Measurements from ENCODE around the gene SYNE3. TPM values are rescaled to one million over a fixed set of nuclear protein-coding genes. Genes with fewer than 3 reads are reported as not detected.
"Not testable (repeated sequence)": the region's sequence is repeated elsewhere in the genome, so short reads cannot be mapped to it uniquely, and the experiment has no call there.

The SYNE3 gene
- total RNA-seq, 2 experiments from 2014 or later = 21.6 to 22.8 TPM

- DNase-seq; H3K9me3 Mint-ChIP-seq; H3K36me3 Mint-ChIP-seq (ENCODE audit: low read depth); intact Hi-C loops (cut with micrococcal nuclease); H3K4me3 Mint-ChIP-seq; CTCF ChIA-PET; H3K27me3 Mint-ChIP-seq (ENCODE audit: low read depth); H3K27ac Mint-ChIP-seq: not testable (repeated sequence)
- H3K4me1 Mint-ChIP-seq (ENCODE audit: low read depth) = peaks cover 53% of the 10 kb centered on the region
These were observed 6.1 kb downstream of the SYNE3 start for GRCh38 chr14:95510344-95510743.

- peaks cover 6% of the 10 kb centered on the region for H3K36me3 Mint-ChIP-seq (ENCODE audit: low read depth)
- DNase-seq = no peak
- intact Hi-C loops (cut with micrococcal nuclease) = no loop called here
- no peak overlapping the region for H3K27ac Mint-ChIP-seq
- no peaks in the 10 kb centered on the region for H3K9me3 Mint-ChIP-seq
- peaks cover 54% of the 10 kb centered on the region for H3K4me1 Mint-ChIP-seq (ENCODE audit: low read depth)
- H3K27me3 Mint-ChIP-seq (ENCODE audit: low read depth) = no peaks in the 10 kb centered on the region
- CTCF ChIA-PET = no interaction called here
- no peak overlapping the region for H3K4me3 Mint-ChIP-seq
These were observed 7.0 kb downstream of the SYNE3 start for GRCh38 chr14:95509495-95509894.

- Mint-ChIP-seq H3K36me3 (ENCODE audit: low read depth) (peaks cover 8% of the 10 kb centered on the region), H3K27me3 (ENCODE audit: low read depth) (no peaks in the 10 kb centered on the region), H3K9me3 (no peaks in the 10 kb centered on the region), H3K4me1 (ENCODE audit: low read depth) (peaks cover 61% of the 10 kb centered on the region), H3K27ac (no peak overlapping the region), H3K4me3 (no peak overlapping the region)
- intact Hi-C loops (cut with micrococcal nuclease) = no loop called here
- CTCF ChIA-PET = interaction anchor here (0.9 to 2.4 kb wide), 3 partner anchors 10 to 66 kb away, joined by 3 to 8 read pairs (median 5); no protein-coding TSS in a partner anchor
- no peak for DNase-seq
These were observed 8.1 kb downstream of the SYNE3 start for GRCh38 chr14:95508377-95508776.

- Mint-ChIP-seq H3K27me3 (ENCODE audit: low read depth) (no peaks in the 10 kb centered on the region), H3K4me1 (ENCODE audit: low read depth) (peaks cover 57% of the 10 kb centered on the region), H3K27ac (no peak overlapping the region), H3K36me3 (ENCODE audit: low read depth) (peaks cover 8% of the 10 kb centered on the region), H3K9me3 (no peaks in the 10 kb centered on the region), H3K4me3 (no peak overlapping the region)
- CTCF ChIA-PET = interaction anchor here (1.5 to 2.4 kb wide), 2 partner anchors 11 to 20 kb away, joined by 5 to 8 read pairs; no protein-coding TSS in a partner anchor
- DNase-seq = peak; percentile 31
- intact Hi-C loops (cut with micrococcal nuclease) = no loop called here
These were observed 8.7 kb downstream of the SYNE3 start for GRCh38 chr14:95507701-95508103.

GRCh38 chr14:95507174-95507573 lies 9.3 kb downstream of the SYNE3 start:
- DNase-seq = no peak
- Mint-ChIP-seq H3K4me1 (ENCODE audit: low read depth) (peaks cover 61% of the 10 kb centered on the region), H3K9me3 (no peaks in the 10 kb centered on the region), H3K4me3 (no peak overlapping the region), H3K27ac (no peak overlapping the region), H3K36me3 (ENCODE audit: low read depth) (peaks cover 12% of the 10 kb centered on the region), H3K27me3 (ENCODE audit: low read depth) (no peaks in the 10 kb centered on the region)
- intact Hi-C loops (cut with micrococcal nuclease) = no loop called here
- CTCF ChIA-PET = interaction anchor here (2.4 kb wide), 1 partner anchor 12 kb away, joined by 8 read pairs; no protein-coding TSS in a partner anchor

- DNase-seq = no peak
- Mint-ChIP-seq H3K4me1 (ENCODE audit: low read depth) (peaks cover 59% of the 10 kb centered on the region), H3K4me3 (no peak overlapping the region), H3K27me3 (ENCODE audit: low read depth) (no peaks in the 10 kb centered on the region), H3K27ac (no peak overlapping the region), H3K9me3 (no peaks in the 10 kb centered on the region), H3K36me3 (ENCODE audit: low read depth) (peaks cover 10% of the 10 kb centered on the region)
- CTCF ChIA-PET = no interaction called here
- intact Hi-C loops (cut with micrococcal nuclease) = no loop called here
These were observed 11.3 kb downstream of the SYNE3 start for GRCh38 chr14:95505030-95505589.

GRCh38 chr14:95504135-95505029 lies 12.1 kb downstream of the SYNE3 start:
- CTCF ChIA-PET = interaction anchor here (1.3 to 2.2 kb wide), 3 partner anchors 8 to 62 kb away, joined by 3 to 7 read pairs (median 4); no protein-coding TSS in a partner anchor
- no peak overlapping the region for H3K27ac Mint-ChIP-seq
- intact Hi-C loops (cut with micrococcal nuclease) = no loop called here
- no peaks in the 10 kb centered on the region for H3K27me3 Mint-ChIP-seq (ENCODE audit: low read depth)
- DNase-seq = peak; percentile 57
- H3K9me3 Mint-ChIP-seq = no peaks in the 10 kb centered on the region
- peaks cover 9% of the 10 kb centered on the region for H3K36me3 Mint-ChIP-seq (ENCODE audit: low read depth)
- peaks cover 55% of the 10 kb centered on the region for H3K4me1 Mint-ChIP-seq (ENCODE audit: low read depth)
- no peak overlapping the region for H3K4me3 Mint-ChIP-seq

GRCh38 chr14:95503365-95504134 lies 12.9 kb downstream of the SYNE3 start:
- peaks cover 60% of the 10 kb centered on the region for H3K4me1 Mint-ChIP-seq (ENCODE audit: low read depth)
- H3K4me3 Mint-ChIP-seq = no peak overlapping the region
- H3K27ac Mint-ChIP-seq = no peak overlapping the region
- CTCF ChIA-PET = interaction anchor here (0.7 to 2.2 kb wide), 5 partner anchors 9 to 490 kb away, joined by 3 to 7 read pairs (median 4); no protein-coding TSS in a partner anchor
- no peaks in the 10 kb centered on the region for H3K27me3 Mint-ChIP-seq (ENCODE audit: low read depth)
- intact Hi-C loops (cut with micrococcal nuclease) = no loop called here
- DNase-seq = no peak
- H3K36me3 Mint-ChIP-seq (ENCODE audit: low read depth) = peaks cover 9% of the 10 kb centered on the region
- H3K9me3 Mint-ChIP-seq = no peaks in the 10 kb centered on the region

GRCh38 chr14:95502381-95502950 lies 14.0 kb downstream of the SYNE3 start:
- H3K27me3 Mint-ChIP-seq (ENCODE audit: low read depth) = no peaks in the 10 kb centered on the region
- CTCF ChIA-PET = interaction anchor here (0.7 to 2.2 kb wide), 3 partner anchors 21 to 492 kb away, joined by 3 to 7 read pairs (median 4); no protein-coding TSS in a partner anchor
- peaks cover 9% of the 10 kb centered on the region for H3K36me3 Mint-ChIP-seq (ENCODE audit: low read depth)
- DNase-seq = no peak
- H3K9me3 Mint-ChIP-seq = no peaks in the 10 kb centered on the region
- intact Hi-C loops (cut with micrococcal nuclease) = no loop called here
- no peak overlapping the region for H3K4me3 Mint-ChIP-seq
- H3K4me1 Mint-ChIP-seq (ENCODE audit: low read depth) = peaks cover 53% of the 10 kb centered on the region
- no peak overlapping the region for H3K27ac Mint-ChIP-seq

- Mint-ChIP-seq H3K36me3 (ENCODE audit: low read depth) (peaks cover 5% of the 10 kb centered on the region), H3K27ac (no peak overlapping the region), H3K9me3 (no peaks in the 10 kb centered on the region), H3K27me3 (ENCODE audit: low read depth) (no peaks in the 10 kb centered on the region), H3K4me3 (no peak overlapping the region), H3K4me1 (ENCODE audit: low read depth) (peaks cover 55% of the 10 kb centered on the region)
- DNase-seq = no peak
- CTCF ChIA-PET = interaction anchor here (1.1 kb wide), 1 partner anchor 59 kb away, joined by 4 read pairs; no protein-coding TSS in a partner anchor
- intact Hi-C loops (cut with micrococcal nuclease) = no loop called here
These were observed 15.6 kb downstream of the SYNE3 start for GRCh38 chr14:95500772-95501401.

- Mint-ChIP-seq H3K36me3 (ENCODE audit: low read depth) (peaks cover 5% of the 10 kb centered on the region), H3K9me3 (no peaks in the 10 kb centered on the region), H3K4me3 (no peak overlapping the region), H3K27me3 (ENCODE audit: low read depth) (no peaks in the 10 kb centered on the region), H3K4me1 (ENCODE audit: low read depth) (peaks cover 60% of the 10 kb centered on the region), H3K27ac (no peak overlapping the region)
- intact Hi-C loops (cut with micrococcal nuclease) = no loop called here
- CTCF ChIA-PET = interaction anchor here (0.7 kb wide), 1 partner anchor 58 kb away, joined by 3 read pairs; no protein-coding TSS in a partner anchor
- DNase-seq = no peak
These were observed 16.2 kb downstream of the SYNE3 start for GRCh38 chr14:95500201-95500681.

Measured in activated naive CD4-positive, alpha-beta T cell treated with anti-CD3 and anti-CD28 coated beads for 36 hours (primary cell).